ENCODE results near the gene POP4. TPM values are rescaled to one million over a fixed set of nuclear protein-coding genes. Genes with fewer than 3 reads are reported as not detected.

POP4 gene
- total RNA-seq, 1 experiment from 2014 or later, result 116 TPM

GRCh38 chr19:29662278-29662603 lies 56.2 kb downstream of the POP4 start:
- ChIA-PET POLR2A (no interaction called here), CTCF (interaction anchor here (0.6 to 1.6 kb wide), 2 partner anchors 54 to 56 kb away, joined by 3 to 4 read pairs; no protein-coding TSS in a partner anchor)
- Histone ChIP-seq H3K4me1 (ENCODE audit: control insufficient read depth, insufficient read depth, low read length) (peaks cover 40% of the 10 kb centered on the region), H3K4me3 (ENCODE audit: low read depth in 2 of 2, low read length in 2 of 2) (peak overlapping the region; percentile 3 to 29; a peak in 3 of 4 replicates), H3K9me3 (ENCODE audit: control insufficient read depth, insufficient read depth, low read depth, low read length) (no peaks in the 10 kb centered on the region), H3K27ac (ENCODE audit: low read length) (peak overlapping the region; percentile 83), H3K36me3 (ENCODE audit: control insufficient read depth, insufficient read depth, low read length) (no peaks in the 10 kb centered on the region), H3K27me3 (ENCODE audit: control insufficient read depth, insufficient read depth, low read length) (no peaks in the 10 kb centered on the region)
- TF ChIP-seq SIN3A (IDR thresholded peaks at IDR 0.05; ENCODE audit: borderline replicate concordance, insufficient read depth, low read depth, low read length), result no peak
- TF ChIP-seq TCF7L2 (IDR thresholded peaks at IDR 0.05; ENCODE audit: low read depth, low read length), result no peak
- no peak for TF ChIP-seq CTCF (IDR thresholded peaks at IDR 0.05)
- TF ChIP-seq POLR2AphosphoS5 (IDR thresholded peaks at IDR 0.05; ENCODE audit: low read depth, low read length), result no peak
- no peak for TF ChIP-seq REST (IDR thresholded peaks at IDR 0.05; ENCODE audit: insufficient read depth in 1 of 2, low read depth in 2 of 2, low read length in 1 of 2)
- DNase-seq (ENCODE audit: low read depth, low spot score) (no peak), ATAC-seq (no peak)
- in situ Hi-C loops (cut with HindIII; ENCODE audit: low pct_unique_long_range_greater_than_20kb, low sequenced_read_pairs), result no loop called here
- TSS peak; percentile 49 for BruUV-seq (replicated peaks)
- intact Hi-C loops (cut with micrococcal nuclease; ENCODE audit: unreplicated experiment), result no loop called here

GRCh38 chr19:29662604-29663404 lies 56.7 kb downstream of the POP4 start:
- Histone ChIP-seq H3K9me3 (ENCODE audit: control insufficient read depth, insufficient read depth, low read depth, low read length) (no peaks in the 10 kb centered on the region), H3K36me3 (ENCODE audit: control insufficient read depth, insufficient read depth, low read length) (no peaks in the 10 kb centered on the region), H3K27ac (ENCODE audit: low read length) (peak overlapping the region; percentile 83), H3K4me1 (ENCODE audit: control insufficient read depth, insufficient read depth, low read length) (peaks cover 46% of the 10 kb centered on the region), H3K4me3 (ENCODE audit: low read depth in 2 of 2, low read length in 2 of 2) (peak overlapping the region; percentile 3 to 29; a peak in 3 of 4 replicates), H3K27me3 (ENCODE audit: control insufficient read depth, insufficient read depth, low read length) (no peaks in the 10 kb centered on the region)
- DNase-seq (ENCODE audit: low read depth, low spot score) (no peak), ATAC-seq (peak; percentile 26)
- intact Hi-C loops (cut with micrococcal nuclease; ENCODE audit: unreplicated experiment) (no loop called here), in situ Hi-C loops (cut with HindIII; ENCODE audit: low pct_unique_long_range_greater_than_20kb, low sequenced_read_pairs) (no loop called here)
- no TSS peak for BruUV-seq (replicated peaks)
- ChIA-PET CTCF (interaction anchor here (0.6 to 1.6 kb wide), 2 partner anchors 54 to 55 kb away, joined by 3 to 4 read pairs; no protein-coding TSS in a partner anchor), POLR2A (no interaction called here)
- TF ChIP-seq CTCF (IDR thresholded peaks at IDR 0.05) (no peak), SIN3A (IDR thresholded peaks at IDR 0.05; ENCODE audit: borderline replicate concordance, insufficient read depth, low read depth, low read length) (no peak), TCF7L2 (IDR thresholded peaks at IDR 0.05; ENCODE audit: low read depth, low read length) (no peak), POLR2AphosphoS5 (IDR thresholded peaks at IDR 0.05; ENCODE audit: low read depth, low read length) (no peak), REST (IDR thresholded peaks at IDR 0.05; ENCODE audit: insufficient read depth in 1 of 2, low read depth in 2 of 2, low read length in 1 of 2) (no peak)

All from Panc1 (cell line).